B cell (primary cell): Measurements from ENCODE around the gene SIX5. TPM values are rescaled to one million over a fixed set of nuclear protein-coding genes. Genes with fewer than 3 reads are reported as not detected.

Experiments
- ATAC-seq: fragments of 200-7000 bp; cut with Tn5 transposase; one replicate; pipeline ENCODE4 v1.10.0; 2021; ENCODE audit warnings: low read depth, mild to moderate bottlenecking, moderate number of reproducible peaks, moderate library complexity
- CTCF ChIA-PET: fragments of 350-600 bp; sonication (Branson Sonifier 250); formaldehyde crosslinking; loops from one replicate; lab custom pipeline; 2021; ENCODE audit warnings: antibody characterized with exemption, inconsistent platforms; lab: Charles Lee
- POLR2A ChIA-PET: fragments of 350-600 bp; sonication (Branson Sonifier 250); formaldehyde crosslinking; loops from one replicate; lab custom pipeline; 2021; ENCODE audit warnings: antibody characterized with exemption; lab: Charles Lee
- DNase-seq: peaks from one replicate; pipeline ENCODE4 v3.0.0; 2013
- H2AFZ ChIP-seq: 2 replicates; pipeline ENCODE4 v1.6.1; 2012; ENCODE audit warnings: mild to moderate bottlenecking, low read depth, low read length; ENCODE audit not compliant: insufficient read depth, poor library complexity, severe bottlenecking
- H3K27ac ChIP-seq, 2 donors: 1 replicate in 1 of 2; 2 replicates in 1 of 2; pipeline ENCODE4 v1.5.1; 2012 to 2013; ENCODE audit warnings: low read length in 2 of 2, mild to moderate bottlenecking in 2 of 2, moderate library complexity in 1 of 2
- H3K27me3 ChIP-seq, 4 experiments: fragments of 200-600 bp in 1 of 4; sonication (generic) in 1 of 4; replicated peaks in 1 of 4; 1 replicate in 2 of 4; 2 replicates in 2 of 4; pipeline versions ENCODE4 v1.6.1 to v1.7.0; 2013 to 2016; ENCODE audit warnings: low read length in 3 of 4, mild to moderate bottlenecking in 2 of 4, mixed read lengths in 1 of 4, moderate library complexity in 1 of 4; ENCODE audit not compliant: insufficient read depth in 4 of 4, control insufficient read depth in 3 of 4; ENCODE audit errors: control extremely low read depth in 1 of 4
- H3K36me3 ChIP-seq, 2 experiments: replicated peaks in 1 of 2; 1 replicate in 1 of 2; 2 replicates in 1 of 2; pipeline versions ENCODE4 v1.6.1 to v1.7.1; 2013; ENCODE audit warnings: low read length in 1 of 2; ENCODE audit not compliant: insufficient read depth in 2 of 2, control insufficient read depth in 1 of 2; ENCODE audit errors: control extremely low read depth in 1 of 2, extremely low read depth in 1 of 2
- H3K4me1 ChIP-seq, 2 donors: fragments of 200-600 bp in 1 of 2; sonication (generic) in 1 of 2; 1 replicate in 1 of 2; 2 replicates in 1 of 2; pipeline versions ENCODE4 v1.5.1 to v1.6.1; 2013 to 2017; ENCODE audit warnings: low read length in 2 of 2; ENCODE audit not compliant: control insufficient read depth in 2 of 2, insufficient read depth in 2 of 2
- H3K4me2 ChIP-seq: replicated peaks from 2 replicates; pipeline ENCODE3; 2012; ENCODE audit warnings: mild to moderate bottlenecking, low read depth, low read length; ENCODE audit not compliant: poor library complexity, severe bottlenecking
- H3K4me3 ChIP-seq, 5 experiments: fragments of 200-600 bp in 1 of 5; sonication (generic) in 1 of 5; 1 replicate in 3 of 5; 2 replicates in 2 of 5; pipeline versions ENCODE4 v1.5.1 to v1.7.0; 2011 to 2016; ENCODE audit warnings: low read length in 4 of 5, mild to moderate bottlenecking in 4 of 5, low read depth in 2 of 5, control low read depth in 1 of 5, moderate library complexity in 1 of 5; ENCODE audit not compliant: insufficient read depth in 1 of 5; ENCODE audit errors: control extremely low read depth in 1 of 5, extremely low read depth in 1 of 5
- H3K79me2 ChIP-seq: fragments of 200-600 bp; sonication (generic); one replicate; pipeline ENCODE4 v1.6.0; 2016; ENCODE audit warnings: low read length; ENCODE audit not compliant: control insufficient read depth, insufficient read depth
- H3K9ac ChIP-seq: fragments of 200-600 bp; sonication (generic); 2 replicates; pipeline ENCODE4 v1.6.1; 2017; ENCODE audit warnings: mild to moderate bottlenecking, low read length, moderate library complexity
- H3K9me3 ChIP-seq, 3 donors: one replicate each; pipeline versions ENCODE4 v1.6.1 to v1.7.1; 2013; ENCODE audit warnings: low read length in 2 of 3; ENCODE audit not compliant: control insufficient read depth in 2 of 3, insufficient read depth in 1 of 3; ENCODE audit errors: control extremely low read depth in 1 of 3
- H4K20me1 ChIP-seq: 2 replicates; pipeline ENCODE4 v1.6.0; 2012; ENCODE audit warnings: mild to moderate bottlenecking, low read length; ENCODE audit not compliant: insufficient read depth, control insufficient read depth, poor library complexity, severe bottlenecking
- H3K27ac Mint-ChIP-seq: one replicate; pipeline ENCODE4 v1.8.0; 2021; ENCODE audit warnings: mixed read lengths
- H3K27me3 Mint-ChIP-seq: one replicate; pipeline ENCODE4 v1.8.0; 2021; ENCODE audit warnings: mixed read lengths
- H3K4me1 Mint-ChIP-seq: one replicate; pipeline ENCODE4 v1.8.0; 2021; ENCODE audit warnings: mixed read lengths
- H3K4me3 Mint-ChIP-seq: one replicate; pipeline ENCODE4 v1.8.0; 2021; ENCODE audit warnings: mixed read lengths
- H3K9me3 Mint-ChIP-seq: one replicate; pipeline ENCODE4 v1.8.0; 2022; ENCODE audit warnings: mixed read lengths; ENCODE audit not compliant: insufficient read depth
- EZH2 ChIP-seq: IDR thresholded peaks from 2 replicates; pipeline ENCODE4 v1.6.1; 2012; ENCODE audit warnings: borderline replicate concordance, low read depth, mild to moderate bottlenecking, moderate library complexity, low read length; ENCODE audit not compliant: insufficient read depth, poor library complexity, severe bottlenecking
- WGBS: methylation state at CpG from one replicate; pipeline ENCODE4 v1.1.5; 2013; ENCODE audit warnings: missing lambda C conversion rate; ENCODE audit not compliant: insufficient coverage; 5-methylcytosine and 5-hydroxymethylcytosine counted together
- intact Hi-C: fragments of 100-400 bp; cut with micrococcal nuclease; formaldehyde crosslinking; loops from one replicate; pipeline ENCODE4 v1.10.0; 2022
- polyA plus RNA-seq: library from polyadenylated mRNA; depleted of rRNA; stranded (reverse); fragments of >200 nt; gene quantifications from 2 replicates; pipeline ENCODE4 v1.2.3, GENCODE V29; 2012
- total RNA-seq, 2 donors: library from RNA; stranded (reverse); fragments of 120-200 nt in 1 of 2; gene quantifications; 1 replicate in 1 of 2; 2 replicates in 1 of 2; pipeline versions ENCODE4 v1.2.3 to v1.2.4, GENCODE V29; 2013 to 2022
- TF ChIP-seq, protein P1 (sequence below): fragments of 200-600 bp; IDR thresholded peaks from one replicate; pipeline ENCODE4 v1.8.0; 2022; ENCODE audit warnings: antibody characterized with exemption, mild to moderate bottlenecking

The SIX5 gene
- total and polyA plus RNA-seq, 2 donors (not counting 1 experiment from before 2014, with no cell fraction given), result 1.4 to 2.1 TPM

DNA sequence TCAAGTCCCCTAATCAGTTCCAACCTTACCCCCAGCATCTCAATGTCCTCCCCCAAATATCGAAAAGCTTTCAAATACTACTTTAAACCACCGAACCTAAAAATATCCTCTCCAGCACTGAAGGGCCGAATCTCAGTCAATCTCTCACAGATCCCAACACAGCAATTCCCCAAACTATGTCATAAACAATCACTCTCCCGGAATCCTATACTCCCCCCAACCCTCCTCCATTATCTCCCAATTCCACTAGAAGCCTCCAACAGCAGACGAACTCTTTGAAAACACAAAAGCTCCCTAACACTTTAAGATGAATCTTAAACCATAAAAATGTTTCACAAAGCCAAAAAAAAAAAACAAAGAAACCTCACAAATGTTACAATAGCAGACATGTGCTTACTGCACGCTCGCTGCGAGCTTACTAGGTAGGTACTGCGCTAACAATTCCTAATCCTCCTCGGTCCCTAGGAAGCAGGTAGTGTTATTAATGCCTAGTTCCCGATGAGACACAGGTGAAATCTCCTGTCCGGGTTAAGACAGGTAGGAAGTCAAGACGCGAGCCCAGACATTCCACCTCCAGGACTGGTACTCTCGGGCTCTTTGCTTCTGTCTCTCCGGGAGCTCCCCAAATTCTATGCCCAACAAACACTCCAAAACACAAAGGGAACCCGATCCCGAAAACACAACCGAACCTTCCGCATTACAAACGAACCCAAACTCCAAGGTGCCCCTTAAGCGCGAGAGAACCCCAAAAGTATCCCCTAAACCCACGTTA is 52.5 kb downstream of the SIX5 start:
- Mint-ChIP-seq H3K9me3 (no peaks in the 10 kb centered on the region), H3K27ac (peak overlapping the region; percentile 97), H3K4me1 (peaks cover 39% of the 10 kb centered on the region), H3K27me3 (no peaks in the 10 kb centered on the region), H3K4me3 (peak overlapping the region; percentile 91)
- Histone ChIP-seq H3K36me3 (peaks cover 0 to 17% of the 10 kb centered on the region in 2 experiments), H2AFZ (peak overlapping the region; percentile 75), H3K4me2 (peak overlapping the region; percentile 82), H3K9ac (peak overlapping the region; percentile 77), H4K20me1 (peaks cover 31% of the 10 kb centered on the region), H3K4me1 (peaks cover 18 to 25% of the 10 kb centered on the region in 2 donors), H3K9me3 (peaks cover 0 to 3% (median 0%) of the 10 kb centered on the region in 3 donors), H3K4me3 (peak overlapping the region; percentile 76 to 93 (median 82)), H3K27ac (peak overlapping the region; percentile 76 to 94), H3K79me2 (peaks cover 88% of the 10 kb centered on the region), H3K27me3 (no peaks in the 10 kb centered on the region)
- CTCF ChIA-PET, result interaction anchor here (0.6 to 5.0 kb wide), 9 partner anchors 9 to 101 kb away, joined by 3 to 57 read pairs (median 3); partner anchors contain the start of genes FBXO46, QPCTL and SNRPD2
- 3% methylated on average over 24 of the region's 24 CpGs for WGBS
- intact Hi-C loops, result loop anchor here (1.0 to 5.0 kb wide), 7 partner anchors 14 to 310 kb away; partner anchors contain the start of genes DMWD, FBXO46, OPA3 and POLR1G
- no peak for ATAC-seq
- no peak for DNase-seq
- TF ChIP-seq EZH2, result no peak
- TF ChIP-seq, protein P1, sequence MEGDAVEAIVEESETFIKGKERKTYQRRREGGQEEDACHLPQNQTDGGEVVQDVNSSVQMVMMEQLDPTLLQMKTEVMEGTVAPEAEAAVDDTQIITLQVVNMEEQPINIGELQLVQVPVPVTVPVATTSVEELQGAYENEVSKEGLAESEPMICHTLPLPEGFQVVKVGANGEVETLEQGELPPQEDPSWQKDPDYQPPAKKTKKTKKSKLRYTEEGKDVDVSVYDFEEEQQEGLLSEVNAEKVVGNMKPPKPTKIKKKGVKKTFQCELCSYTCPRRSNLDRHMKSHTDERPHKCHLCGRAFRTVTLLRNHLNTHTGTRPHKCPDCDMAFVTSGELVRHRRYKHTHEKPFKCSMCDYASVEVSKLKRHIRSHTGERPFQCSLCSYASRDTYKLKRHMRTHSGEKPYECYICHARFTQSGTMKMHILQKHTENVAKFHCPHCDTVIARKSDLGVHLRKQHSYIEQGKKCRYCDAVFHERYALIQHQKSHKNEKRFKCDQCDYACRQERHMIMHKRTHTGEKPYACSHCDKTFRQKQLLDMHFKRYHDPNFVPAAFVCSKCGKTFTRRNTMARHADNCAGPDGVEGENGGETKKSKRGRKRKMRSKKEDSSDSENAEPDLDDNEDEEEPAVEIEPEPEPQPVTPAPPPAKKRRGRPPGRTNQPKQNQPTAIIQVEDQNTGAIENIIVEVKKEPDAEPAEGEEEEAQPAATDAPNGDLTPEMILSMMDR, result no peak
- POLR2A ChIA-PET, result interaction anchor here (0.6 to 2.4 kb wide), 11 partner anchors 8 to 801 kb away, joined by 3 to 41 read pairs (median 5); partner anchors contain the start of genes DMWD, FBXO46, QPCTL and SIX5
